ENCODE results near the gene ZFYVE28. TPM values are rescaled to one million over a fixed set of nuclear protein-coding genes. Genes with fewer than 3 reads are reported as not detected.

ZFYVE28 gene
- total and polyA plus RNA-seq, 10 of the 15 experiments (the other 5 are each of a cell fraction or from before 2014, with no cell fraction given): 0.06 to 1.9 (median 0.22) TPM; not detected in 1

DNA sequence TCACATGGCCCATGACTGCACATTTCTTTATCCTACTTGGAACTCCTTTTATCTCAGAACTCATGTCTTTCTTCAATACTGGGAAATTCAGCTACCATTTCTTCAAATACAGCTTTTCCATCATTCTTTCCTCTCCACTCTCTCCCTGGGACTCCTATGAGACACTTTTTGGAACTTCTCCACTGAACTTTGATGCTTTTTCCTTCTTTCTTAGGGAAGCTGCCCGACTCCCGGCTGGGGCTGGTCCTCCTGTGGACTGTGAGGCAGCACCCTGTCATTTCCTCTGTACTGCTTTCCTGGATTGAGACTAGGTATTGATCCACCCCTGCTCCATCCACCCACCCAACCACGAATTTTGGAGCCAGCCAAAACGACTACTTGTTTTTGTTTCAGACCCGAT lies 40.0 kb downstream of the ZFYVE28 start:
- no peaks in the 10 kb centered on the region for H3K79me2 ChIP-seq (ENCODE audit: control insufficient read depth, insufficient read depth, low read length)
- ATAC-seq (no peak), FAIRE-seq (no peak), DNase-seq (ENCODE audit: low read depth, low spot score) (no peak)
- intact Hi-C loops (cut with micrococcal nuclease; ENCODE audit: unreplicated experiment) (no loop called here), in situ Hi-C loops (cut with MboI) (no loop called here)
- no peak overlapping the region for H3K9ac ChIP-seq (ENCODE audit: control insufficient read depth, insufficient read depth, low read length)
- ChIA-PET POLR2A (no interaction called here), RAD21 (ENCODE audit: unreplicated experiment) (no interaction called here), CTCF (no interaction called here), SMC1A (ENCODE audit: uncharacterized antibody, unreplicated experiment) (no interaction called here)
- no TSS peak for BruUV-seq (replicated peaks)
- WGBS (ENCODE audit: insufficient coverage, insufficient replicate concordance, low lambda C conversion rate, missing lambda C conversion rate): 58% methylated on average over 5 of the region's 5 CpGs
- H4K20me1 ChIP-seq (ENCODE audit: control insufficient read depth, insufficient read depth): 0 out of 2 replicates have a peak, but pooled peaks cover under 1% of the 10 kb centered on the region
- H3K27me3 ChIP-seq (replicated peaks in 1 of 2; ENCODE audit: control insufficient read depth in 2 of 2, insufficient read depth in 2 of 2, low read length in 1 of 2): no peaks in the 10 kb centered on the region
- H3K4me1 ChIP-seq (ENCODE audit: control insufficient read depth, insufficient read depth, low read length): no peaks in the 10 kb centered on the region
- no peak overlapping the region for H3K27ac ChIP-seq (ENCODE audit: control insufficient read depth, insufficient read depth)
- H3K4me3 ChIP-seq: no peak overlapping the region
- no peak overlapping the region for H3K4me2 ChIP-seq (ENCODE audit: control insufficient read depth, insufficient read depth)
- H3K36me3 ChIP-seq (ENCODE audit: control insufficient read depth in 2 of 2, insufficient read depth in 2 of 2, low read length in 1 of 2): no peaks in the 10 kb centered on the region
- H3K9me3 ChIP-seq (replicated peaks; ENCODE audit: control insufficient read depth, insufficient read depth, low read length): peaks cover 1% of the 10 kb centered on the region; the same call in 1 of the 3 replicates
- H2AFZ ChIP-seq (ENCODE audit: control insufficient read depth, low read depth, low read length): no peak overlapping the region
- no peak for TF ChIP-seq ATF3 (IDR thresholded peaks at IDR 0.05; ENCODE audit: borderline replicate concordance, extremely low read depth, low read depth, low read length)
- TF ChIP-seq TCF3 (IDR thresholded peaks at IDR 0.05; ENCODE audit: borderline replicate concordance, insufficient read depth, low read depth, low read length): no peak
- no peak for TF ChIP-seq NFXL1 (IDR thresholded peaks at IDR 0.05; ENCODE audit: borderline replicate concordance)
- no peak for TF ChIP-seq SMAD5 (IDR thresholded peaks at IDR 0.05; ENCODE audit: low read depth)
- no peak for TF ChIP-seq IKZF2 (IDR thresholded peaks at IDR 0.05)
- TF ChIP-seq EP300 (IDR thresholded peaks at IDR 0.05; ENCODE audit: borderline replicate concordance in 1 of 2, control insufficient read depth in 1 of 2, low read depth in 2 of 2, low read length in 2 of 2): no peak
- no peak for TF ChIP-seq STAT3 (IDR thresholded peaks at IDR 0.05; ENCODE audit: low read depth, low read length)
- TF ChIP-seq SUZ12 (IDR thresholded peaks at IDR 0.05; ENCODE audit: unreplicated experiment): no peak

All from GM12878 (cell line).